Keratinocyte (primary cell): ENCODE measurements around the gene GFY.

Source experiments
- EZH2 ChIP-seq: IDR thresholded peaks from one replicate; pipeline ENCODE4 v1.6.1; 2012; ENCODE audit warnings: inconsistent platforms, mild to moderate bottlenecking, low read length, moderate library complexity
- TF ChIP-seq, protein P1 (sequence below), 3 experiments: IDR thresholded peaks in 1 of 3; conservative IDR thresholded peaks in 1 of 3; optimal IDR thresholded peaks in 1 of 3; 2 replicates in 2 of 3; 3 replicates in 1 of 3; pipeline versions ENCODE3 to v1.5.1; 2011; ENCODE audit warnings: low read length in 3 of 3, mild to moderate bottlenecking in 3 of 3, moderate library complexity in 2 of 3, control low read depth in 1 of 3, inconsistent platforms in 1 of 3; ENCODE audit not compliant: insufficient read depth in 2 of 3; ENCODE audit errors: extremely low read depth in 1 of 3

DNA sequence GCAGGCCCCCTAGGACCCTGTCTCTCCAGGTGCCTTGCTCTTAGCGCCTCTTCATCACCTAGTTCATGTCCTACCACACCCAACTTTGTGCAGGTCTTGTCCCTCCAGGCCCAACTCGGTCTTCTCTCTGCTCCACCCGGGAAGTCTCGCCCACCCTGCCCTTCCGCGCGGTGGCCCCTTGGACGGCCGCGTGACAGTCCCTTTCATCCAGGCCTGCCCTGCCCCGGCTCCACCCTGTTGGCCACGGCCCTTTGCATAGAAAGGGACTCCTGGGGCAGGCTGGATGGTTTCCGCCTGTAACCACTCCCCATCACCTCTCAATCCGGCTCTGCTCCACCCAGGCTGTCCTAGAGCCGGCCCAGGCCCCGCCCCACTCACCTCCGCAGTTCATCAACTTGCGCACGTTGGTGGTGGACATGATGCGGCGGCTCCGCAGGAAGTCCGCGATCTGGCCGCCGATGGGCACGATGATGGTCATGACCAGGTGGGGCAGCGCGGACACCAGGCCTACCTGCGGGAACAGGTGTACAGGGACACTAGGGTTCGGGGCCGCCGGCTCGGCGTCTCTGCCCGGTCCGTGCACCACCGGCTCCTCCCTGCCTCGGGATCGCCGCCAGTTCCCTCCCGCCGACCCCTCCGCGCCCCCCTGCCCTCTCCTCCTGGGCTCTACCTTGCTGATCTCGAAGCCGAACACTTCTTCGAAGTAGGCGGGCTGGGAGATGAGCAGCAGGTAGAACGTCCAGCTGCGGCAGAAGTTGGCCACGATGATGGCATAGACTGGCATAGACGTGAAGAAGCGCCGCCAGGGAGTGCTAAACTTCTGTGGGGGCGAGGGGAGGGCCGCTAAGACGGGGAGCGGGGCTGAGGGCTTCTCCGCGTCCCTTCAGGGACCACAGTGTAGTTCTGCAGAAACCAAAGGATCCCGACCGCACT, 7.2 kb downstream of the GFY start:
- TF ChIP-seq, protein P1, sequence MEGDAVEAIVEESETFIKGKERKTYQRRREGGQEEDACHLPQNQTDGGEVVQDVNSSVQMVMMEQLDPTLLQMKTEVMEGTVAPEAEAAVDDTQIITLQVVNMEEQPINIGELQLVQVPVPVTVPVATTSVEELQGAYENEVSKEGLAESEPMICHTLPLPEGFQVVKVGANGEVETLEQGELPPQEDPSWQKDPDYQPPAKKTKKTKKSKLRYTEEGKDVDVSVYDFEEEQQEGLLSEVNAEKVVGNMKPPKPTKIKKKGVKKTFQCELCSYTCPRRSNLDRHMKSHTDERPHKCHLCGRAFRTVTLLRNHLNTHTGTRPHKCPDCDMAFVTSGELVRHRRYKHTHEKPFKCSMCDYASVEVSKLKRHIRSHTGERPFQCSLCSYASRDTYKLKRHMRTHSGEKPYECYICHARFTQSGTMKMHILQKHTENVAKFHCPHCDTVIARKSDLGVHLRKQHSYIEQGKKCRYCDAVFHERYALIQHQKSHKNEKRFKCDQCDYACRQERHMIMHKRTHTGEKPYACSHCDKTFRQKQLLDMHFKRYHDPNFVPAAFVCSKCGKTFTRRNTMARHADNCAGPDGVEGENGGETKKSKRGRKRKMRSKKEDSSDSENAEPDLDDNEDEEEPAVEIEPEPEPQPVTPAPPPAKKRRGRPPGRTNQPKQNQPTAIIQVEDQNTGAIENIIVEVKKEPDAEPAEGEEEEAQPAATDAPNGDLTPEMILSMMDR (optimal IDR thresholded peaks at IDR 0.05 in 1 of 3, IDR thresholded peaks at IDR 0.05 in 1 of 3, conservative IDR thresholded peaks at IDR 0.05 in 1 of 3; ENCODE audit: extremely low read depth in 1 of 3, insufficient read depth in 2 of 3, low read length in 3 of 3): no peak
- peak; percentile 81 for TF ChIP-seq EZH2
